ENCODE measurements around the gene GDPD2. TPM values are rescaled to one million over a fixed set of nuclear protein-coding genes. Genes with fewer than 3 reads are reported as not detected.
A peak's percentile ranks its signal among the peaks of the same experiment; 100 is the strongest.

The GDPD2 gene
- total and polyA plus RNA-seq, 2 of the 13 experiments (the other 11 are each of a cell fraction or from before 2014, with no cell fraction given): 0.04 to 0.08 TPM

- 80% methylated on average over 1 of the region's 2 CpGs for WGBS (ENCODE audit: low lambda C conversion rate)
- Histone ChIP-seq H3K9me3 (ENCODE audit: low read length) (no peaks in the 10 kb centered on the region), H4K20me1 (ENCODE audit: insufficient read depth, low read length) (no peaks in the 10 kb centered on the region), H3K27me3 (ENCODE audit: control insufficient read depth in 1 of 2, insufficient read depth in 2 of 2, low read length in 2 of 2) (no peaks in the 10 kb centered on the region), H3K27ac (ENCODE audit: extremely low read length, insufficient read depth, low read length) (no peak overlapping the region), H3K4me3 (replicated peaks in 1 of 3; ENCODE audit: insufficient read depth in 1 of 3, low read depth in 2 of 3, low read length in 3 of 3) (no peak overlapping the region), H3K4me1 (ENCODE audit: insufficient read depth, low read length) (peaks cover 28% of the 10 kb centered on the region), H3K4me2 (ENCODE audit: low read depth, low read length) (no peak overlapping the region), H3K9ac (ENCODE audit: insufficient read depth, low read depth, low read length) (no peak overlapping the region), H2AFZ (ENCODE audit: low read length) (no peak overlapping the region), H3K79me2 (ENCODE audit: insufficient read depth, low read length) (no peaks in the 10 kb centered on the region), H3K36me3 (replicated peaks in 1 of 2; ENCODE audit: control insufficient read depth in 1 of 2, insufficient read depth in 2 of 2, low read length in 2 of 2) (peaks cover 0 to 4% of the 10 kb centered on the region in 2 experiments; a peak in 1 of 5 replicates)
- intact Hi-C loops (cut with micrococcal nuclease; ENCODE audit: unreplicated experiment): no loop called here
- no TSS peak for BruUV-seq (replicated peaks)
- in situ Hi-C loops (cut with HindIII; ENCODE audit: extremely low pct_ligation_motif_present, low pct_unique_long_range_greater_than_20kb): no loop called here
- POLR2A ChIA-PET: no interaction called here
- CTCF ChIA-PET (ENCODE audit: low intra/inter-chr PET ratio, low total read pairs): no interaction called here
- DNase-seq (ENCODE audit: low spot score) (no peak), FAIRE-seq (no peak), ATAC-seq (no peak)
- TF ChIP-seq ZNF468 (CRISPR knock-in tag; IDR thresholded peaks at IDR 0.05) (no peak), ZNF629 (CRISPR knock-in tag; conservative IDR thresholded peaks at IDR 0.05) (peak; percentile 29; the same call in 1 of the 2 replicates)
Measured at GRCh38 chrX:70482300-70482699, 59.2 kb downstream of the GDPD2 start.

Small RNA genes lying within 50 kb of the gene (small RNA-seq; reads per million reads assigned to genes)
- gene RNU4-81P (ENCODE audit: insufficient read depth in 2 of 3, insufficient read length in 3 of 3, low read depth in 2 of 3, low replicate concordance in 1 of 3): 0 reads per million in 3 experiments
- gene RNY4P23 (ENCODE audit: insufficient read depth in 2 of 3, insufficient read length in 3 of 3, low read depth in 2 of 3, low replicate concordance in 1 of 3): 0 to 9.7 (median 0.33) reads per million in 3 experiments

Other genes with a start within 250 kb of the GDPD2 start
- not detected in 2 replicates for gene DGAT2L6, start 245.8 kb upstream of the GDPD2 start, total RNA-seq (2016; rRNA removed; fragmentation: Illumina TruSeq; extraction: Trizol)
- gene DGAT2L6, start 245.8 kb upstream of the GDPD2 start, polyA plus RNA-seq (2011; rRNA removed): not detected in 2 replicates
- gene AWAT1, start 188.7 kb upstream of the GDPD2 start, total RNA-seq (2016; rRNA removed; fragmentation: Illumina TruSeq; extraction: Trizol): not detected in 2 replicates
- gene AWAT1, start 188.7 kb upstream of the GDPD2 start, polyA plus RNA-seq (2011; rRNA removed): not detected in 2 replicates
- gene P2RY4, start 163.1 kb upstream of the GDPD2 start, total RNA-seq (2016; rRNA removed; fragmentation: Illumina TruSeq; extraction: Trizol): 0.07 TPM in 1 of 2 replicates, not detected in the other
- gene P2RY4, start 163.1 kb upstream of the GDPD2 start, polyA plus RNA-seq (2011; rRNA removed): 0.49 and 0.67 TPM in 2 replicates
- not detected in 2 replicates for gene ARR3, start 155.0 kb upstream of the GDPD2 start, total RNA-seq (2016; rRNA removed; fragmentation: Illumina TruSeq; extraction: Trizol)
- not detected in 2 replicates for gene ARR3, start 155.0 kb upstream of the GDPD2 start, polyA plus RNA-seq (2011; rRNA removed)
- gene RAB41, start 141.1 kb upstream of the GDPD2 start, total RNA-seq (2016; rRNA removed; fragmentation: Illumina TruSeq; extraction: Trizol): not detected in 2 replicates
- not detected in 2 replicates for gene RAB41, start 141.1 kb upstream of the GDPD2 start, polyA plus RNA-seq (2011; rRNA removed)
- gene PDZD11, start 133.4 kb upstream of the GDPD2 start, total RNA-seq (2016; rRNA removed; fragmentation: Illumina TruSeq; extraction: Trizol): 29.1 and 42.0 TPM in 2 replicates
- 42.9 and 47.0 TPM in 2 replicates for gene PDZD11, start 133.4 kb upstream of the GDPD2 start, polyA plus RNA-seq (2011; rRNA removed)
- 28.2 and 42.2 TPM in 2 replicates for gene KIF4A, start 133.2 kb upstream of the GDPD2 start, total RNA-seq (2016; rRNA removed; fragmentation: Illumina TruSeq; extraction: Trizol)
- 5.6 and 9.4 TPM in 2 replicates for gene KIF4A, start 133.2 kb upstream of the GDPD2 start, polyA plus RNA-seq (2011; rRNA removed)
- 19.4 and 27.2 TPM in 2 replicates for gene DLG3, start 21.5 kb downstream of the GDPD2 start, total RNA-seq (2016; rRNA removed; fragmentation: Illumina TruSeq; extraction: Trizol)
- gene DLG3, start 21.5 kb downstream of the GDPD2 start, polyA plus RNA-seq (2011; rRNA removed): 8.1 and 9.9 TPM in 2 replicates

All from HepG2 (cell line).